Smooth muscle cell (in vitro differentiated cells): Measurements from ENCODE around the gene CAPSL. TPM values are rescaled to one million over a fixed set of nuclear protein-coding genes. Genes with fewer than 3 reads are reported as not detected.

Source experiments
- DNase-seq: peaks from one replicate; lab custom pipeline; 2025; ENCODE audit not compliant: unreplicated experiment; lab: John Stamatoyannopoulos, UW
- H2AFZ ChIP-seq: fragments of 200-600 bp; sonication (generic); 2 replicates; pipeline ENCODE4 v1.6.0; 2016; ENCODE audit warnings: antibody characterized with exemption, low read depth, mild to moderate bottlenecking
- H3F3A ChIP-seq: fragments of 200-600 bp; sonication (generic); 2 replicates; pipeline ENCODE4 v1.6.0; 2017; ENCODE audit warnings: antibody characterized with exemption, low read depth
- H3K27ac ChIP-seq: fragments of 200-600 bp; sonication (generic); 2 replicates; pipeline ENCODE4 v1.5.1; 2016; ENCODE audit warnings: low read depth, mild to moderate bottlenecking
- H3K27me3 ChIP-seq: fragments of 200-600 bp; sonication (generic); 2 replicates; pipeline ENCODE4 v1.6.1; 2016; ENCODE audit warnings: low read depth, mild to moderate bottlenecking
- H3K36me3 ChIP-seq: fragments of 200-600 bp; sonication (generic); 2 replicates; pipeline ENCODE4 v1.5.1; 2016; ENCODE audit warnings: low read depth
- H3K4me1 ChIP-seq: fragments of 200-600 bp; sonication (generic); 2 replicates; pipeline ENCODE4 v1.5.1; 2016; ENCODE audit warnings: low read depth
- H3K4me2 ChIP-seq: fragments of 200-600 bp; sonication (generic); 2 replicates; pipeline ENCODE4 v1.6.0; 2016; ENCODE audit warnings: mild to moderate bottlenecking
- H3K4me3 ChIP-seq: fragments of 200-600 bp; sonication (generic); 2 replicates; pipeline ENCODE4 v1.5.1; 2016; ENCODE audit warnings: mild to moderate bottlenecking
- H3K79me2 ChIP-seq: fragments of 200-600 bp; sonication (generic); 2 replicates; pipeline ENCODE4 v1.6.0; 2016; ENCODE audit warnings: low read depth, mild to moderate bottlenecking
- H3K9ac ChIP-seq: fragments of 200-600 bp; sonication (generic); 2 replicates; pipeline ENCODE4 v1.6.0; 2016; ENCODE audit warnings: low read depth
- H3K9me3 ChIP-seq: fragments of 200-600 bp; sonication (generic); replicated peaks from 2 replicates; pipeline ENCODE4 v1.5.1; 2016; ENCODE audit warnings: low read depth
- H4K20me1 ChIP-seq: fragments of 200-600 bp; sonication (generic); 2 replicates; pipeline ENCODE4 v1.6.0; 2016; ENCODE audit warnings: low read depth
- WGBS: methylation state at CpG from one replicate; pipeline ENCODE4 v1.1.7; 2016; ENCODE audit warnings: low lambda C conversion rate; 5-methylcytosine and 5-hydroxymethylcytosine counted together
- polyA plus RNA-seq: library from polyadenylated mRNA; unstranded; fragments of >200 nt; fragmentation: Nextera tagmentation; extraction: Ambion mirVana; gene quantifications from 2 replicates; pipeline ENCODE4 v1.2.1, GENCODE V29; 2016
- total RNA-seq: library from RNA; depleted of rRNA; stranded (reverse); fragments of >200 nt; gene quantifications from 2 replicates; pipeline ENCODE4 v1.2.3, GENCODE V29; 2014
- TF ChIP-seq, protein P1 (sequence below): fragments of 200-600 bp; sonication (generic); IDR thresholded peaks from 2 replicates; pipeline ENCODE4 v1.5.1; 2017; ENCODE audit warnings: borderline replicate concordance, mild to moderate bottlenecking, antibody characterized with exemption; ENCODE audit not compliant: insufficient read depth, poor library complexity, severe bottlenecking

CAPSL gene
- total and polyA plus RNA-seq, 2 experiments from 2014 or later, result 0.13 TPM; not detected in 1

DNA sequence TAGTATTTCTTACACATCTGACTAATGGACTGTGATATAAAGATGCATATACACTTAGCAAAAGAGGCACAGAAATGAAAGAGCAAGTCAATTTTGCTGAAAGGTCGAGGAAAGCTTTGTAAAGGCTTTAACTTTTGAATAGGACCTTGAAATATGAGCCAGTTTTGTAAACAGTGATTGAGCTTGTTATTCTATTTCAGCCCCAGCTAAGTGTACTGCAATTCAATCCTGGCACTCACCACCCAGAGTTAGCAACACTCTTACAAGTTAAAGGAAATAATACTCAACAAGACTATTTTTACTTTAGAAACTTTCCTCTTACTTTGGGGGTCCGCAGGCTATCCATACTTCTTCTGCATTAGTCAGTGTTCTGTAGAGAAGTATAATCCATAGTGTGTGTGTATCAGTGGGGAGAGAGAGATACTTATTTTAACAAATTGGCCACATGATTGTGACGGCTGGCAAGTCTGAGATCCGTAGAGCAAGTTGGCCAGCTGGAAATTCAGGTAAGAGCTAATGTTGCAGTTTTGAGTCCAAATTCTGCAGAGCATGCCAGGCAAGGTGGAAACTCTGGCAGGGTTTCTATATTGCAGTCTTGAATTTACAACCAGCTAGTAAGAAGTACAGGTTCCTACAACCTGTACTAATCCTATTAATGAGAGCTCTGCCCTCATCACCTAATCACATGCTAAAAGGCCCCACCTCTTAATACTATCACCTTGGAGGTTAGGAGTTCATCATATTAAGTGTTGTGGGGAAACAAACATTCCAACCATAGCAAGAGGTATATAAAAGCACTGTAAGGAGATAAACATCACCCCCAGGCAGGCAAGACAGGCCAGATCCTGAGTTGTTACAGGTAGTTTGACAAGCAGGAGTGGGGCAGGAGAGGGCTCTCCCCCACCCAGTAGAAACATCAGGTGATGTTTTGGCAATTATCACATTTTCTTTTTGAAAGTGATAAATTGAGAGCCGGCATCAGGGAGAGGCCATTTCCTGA, 48.1 kb downstream of the CAPSL start:
- Histone ChIP-seq H3K4me1 (no peaks in the 10 kb centered on the region), H3K36me3 (no peaks in the 10 kb centered on the region), H3K4me3 (no peak overlapping the region), H3K4me2 (no peak overlapping the region), H3K79me2 (no peaks in the 10 kb centered on the region), H3K27me3 (no peaks in the 10 kb centered on the region), H3K9ac (no peak overlapping the region), H2AFZ (no peak overlapping the region), H3K27ac (no peak overlapping the region), H4K20me1 (no peaks in the 10 kb centered on the region), H3F3A (no peaks in the 10 kb centered on the region), H3K9me3 (no peaks in the 10 kb centered on the region)
- TF ChIP-seq, protein P1, sequence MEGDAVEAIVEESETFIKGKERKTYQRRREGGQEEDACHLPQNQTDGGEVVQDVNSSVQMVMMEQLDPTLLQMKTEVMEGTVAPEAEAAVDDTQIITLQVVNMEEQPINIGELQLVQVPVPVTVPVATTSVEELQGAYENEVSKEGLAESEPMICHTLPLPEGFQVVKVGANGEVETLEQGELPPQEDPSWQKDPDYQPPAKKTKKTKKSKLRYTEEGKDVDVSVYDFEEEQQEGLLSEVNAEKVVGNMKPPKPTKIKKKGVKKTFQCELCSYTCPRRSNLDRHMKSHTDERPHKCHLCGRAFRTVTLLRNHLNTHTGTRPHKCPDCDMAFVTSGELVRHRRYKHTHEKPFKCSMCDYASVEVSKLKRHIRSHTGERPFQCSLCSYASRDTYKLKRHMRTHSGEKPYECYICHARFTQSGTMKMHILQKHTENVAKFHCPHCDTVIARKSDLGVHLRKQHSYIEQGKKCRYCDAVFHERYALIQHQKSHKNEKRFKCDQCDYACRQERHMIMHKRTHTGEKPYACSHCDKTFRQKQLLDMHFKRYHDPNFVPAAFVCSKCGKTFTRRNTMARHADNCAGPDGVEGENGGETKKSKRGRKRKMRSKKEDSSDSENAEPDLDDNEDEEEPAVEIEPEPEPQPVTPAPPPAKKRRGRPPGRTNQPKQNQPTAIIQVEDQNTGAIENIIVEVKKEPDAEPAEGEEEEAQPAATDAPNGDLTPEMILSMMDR, result no peak
- DNase-seq, result no peak
- 75% methylated on average over 5 of the region's 5 CpGs for WGBS

DNA sequence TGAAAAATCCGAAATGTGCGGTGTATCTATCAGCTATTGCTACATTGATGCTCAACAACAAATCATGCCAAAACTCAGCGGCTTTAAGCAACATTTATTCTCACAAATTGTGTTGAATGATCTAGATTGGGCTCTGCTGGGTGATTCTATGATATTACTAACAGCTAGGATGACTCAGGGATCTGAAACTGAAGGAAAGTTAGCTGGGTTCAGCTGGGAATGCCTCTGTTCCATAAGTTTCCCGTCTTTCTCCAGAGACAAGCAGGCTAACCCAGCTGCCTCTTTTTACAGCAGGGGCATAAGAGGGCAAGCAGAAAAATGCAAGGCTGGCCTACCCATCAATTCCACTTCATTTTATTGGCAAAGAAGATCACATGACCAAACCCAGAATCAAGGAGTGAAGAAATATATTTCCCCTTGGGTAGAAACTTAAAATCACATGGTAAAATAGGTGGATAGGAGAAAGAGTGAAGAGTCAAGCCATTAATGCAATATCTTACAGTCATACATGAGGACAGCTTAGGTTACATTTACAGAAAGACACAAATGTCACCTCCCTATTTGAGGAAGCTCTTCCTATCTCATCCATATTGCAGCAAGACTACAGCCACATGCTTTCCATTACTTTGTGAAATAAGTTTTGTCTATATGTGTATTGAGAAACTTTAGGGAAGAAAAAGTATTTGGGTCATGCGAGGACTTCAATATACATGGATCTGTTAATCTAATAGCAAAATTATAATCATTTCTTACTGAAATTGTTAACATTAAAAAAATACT, 50.9 kb downstream of the CAPSL start:
- no peak overlapping the region for H3K9ac ChIP-seq
- peaks cover 9% of the 10 kb centered on the region for H3K4me1 ChIP-seq
- DNase-seq, result no peak
- H3F3A ChIP-seq, result peaks cover 4% of the 10 kb centered on the region
- no peak overlapping the region for H2AFZ ChIP-seq
- H3K79me2 ChIP-seq, result no peaks in the 10 kb centered on the region
- H3K4me2 ChIP-seq, result no peak overlapping the region
- H3K27me3 ChIP-seq, result no peaks in the 10 kb centered on the region
- 64% methylated on average over 5 of the region's 5 CpGs for WGBS
- no peaks in the 10 kb centered on the region for H4K20me1 ChIP-seq
- no peak overlapping the region for H3K4me3 ChIP-seq
- TF ChIP-seq, protein P1, result no peak
- no peaks in the 10 kb centered on the region for H3K9me3 ChIP-seq
- H3K36me3 ChIP-seq, result no peaks in the 10 kb centered on the region
- no peak overlapping the region for H3K27ac ChIP-seq

DNA sequence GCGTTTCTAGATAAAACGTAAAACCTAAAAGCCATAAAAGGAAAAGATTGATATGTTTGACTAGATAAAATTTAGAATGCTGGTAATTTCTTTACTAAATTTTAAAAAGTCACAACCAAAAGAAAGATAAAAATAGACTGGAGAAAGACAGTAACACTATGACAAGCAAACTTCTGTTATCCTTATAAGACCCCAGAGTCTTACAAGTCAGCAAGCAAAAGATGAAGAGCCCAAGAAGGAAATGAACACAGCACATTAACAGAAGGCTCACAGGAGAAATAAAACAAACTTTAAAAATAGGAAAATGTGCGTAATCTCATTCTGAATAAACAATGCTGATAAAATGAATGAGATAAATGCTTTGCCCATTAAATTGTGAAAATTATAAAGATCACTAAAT, 52.0 kb downstream of the CAPSL start:
- Histone ChIP-seq H3K4me3 (no peak overlapping the region), H3K9ac (no peak overlapping the region), H3K27me3 (no peaks in the 10 kb centered on the region), H3K9me3 (no peaks in the 10 kb centered on the region), H3K36me3 (no peaks in the 10 kb centered on the region), H3K27ac (no peak overlapping the region), H3F3A (peaks cover 4% of the 10 kb centered on the region), H4K20me1 (no peaks in the 10 kb centered on the region), H3K4me1 (peaks cover 9% of the 10 kb centered on the region), H2AFZ (peak overlapping the region; percentile 10), H3K79me2 (no peaks in the 10 kb centered on the region), H3K4me2 (no peak overlapping the region)
- no peak for DNase-seq
- TF ChIP-seq, protein P1, result no peak
- 90% methylated on average over 3 of the region's 3 CpGs for WGBS
